GM12878 (cell line): ENCODE data around the gene MAPT. TPM values are rescaled to one million over a fixed set of nuclear protein-coding genes. Genes with fewer than 3 reads are reported as not detected.

Source experiments
- ATAC-seq: fragments of 200-7000 bp; cut with Tn5 transposase; 3 replicates; pipeline ENCODE4 v1.9.1; 2020; ENCODE audit warnings: mild to moderate bottlenecking, moderate library complexity
- BruUV-seq: library from RNA; stranded (reverse); fragments of 400-500 nt; replicated peaks from 2 replicates; lab custom pipeline; 2021; lab: Mats Ljungman, UMichigan
- CTCF ChIA-PET: fragments of 300-600 bp; sonication (Branson Sonifier 250); formaldehyde crosslinking; extraction: SDS; loops from one replicate; lab custom pipeline; 2021; ENCODE audit warnings: inconsistent platforms; lab: Yijun Ruan, JAX
- POLR2A ChIA-PET: fragments of 350-600 bp; formaldehyde crosslinking; extraction: SDS; loops from one replicate; lab custom pipeline; 2021; ENCODE audit warnings: inconsistent platforms; lab: Charles Lee
- RAD21 ChIA-PET: fragments of 300-600 bp; sonication (Branson Sonifier 250); formaldehyde crosslinking; loops from one replicate; lab custom pipeline; 2023; ENCODE audit warnings: antibody characterized with exemption; ENCODE audit not compliant: unreplicated experiment; lab: Charles Lee
- SMC1A ChIA-PET: fragments of 300-600 bp; sonication (Branson Sonifier 250); formaldehyde crosslinking; loops from one replicate; lab custom pipeline; 2023; ENCODE audit not compliant: unreplicated experiment, uncharacterized antibody; lab: Charles Lee
- DNase-seq: peaks from one replicate; pipeline ENCODE4 v3.0.0-alpha.2; 2011; ENCODE audit warnings: low read depth, low spot score
- FAIRE-seq: peaks from 3 replicates; lab custom pipeline; 2011; peaks lifted over from hg19 to GRCh38; lab: Jason Lieb, UNC
- H2AFZ ChIP-seq: 2 replicates; pipeline ENCODE4 v1.6.0; 2011; ENCODE audit warnings: low read depth, low read length, control low read depth; ENCODE audit not compliant: control insufficient read depth
- H3K27ac ChIP-seq: 2 replicates; pipeline ENCODE4 v1.5.1; 2011; ENCODE audit warnings: control low read depth; ENCODE audit not compliant: control insufficient read depth, insufficient read depth
- H3K27me3 ChIP-seq, 2 experiments: replicated peaks in 1 of 2; 2 replicates each; pipeline versions ENCODE4 v1.6.0 to v1.6.1; 2011; ENCODE audit warnings: low read length in 1 of 2; ENCODE audit not compliant: control insufficient read depth in 2 of 2, insufficient read depth in 2 of 2
- H3K36me3 ChIP-seq, 2 experiments: 2 replicates each; pipeline ENCODE4 v1.5.1; 2011; ENCODE audit warnings: low read length in 1 of 2; ENCODE audit not compliant: control insufficient read depth in 2 of 2, insufficient read depth in 2 of 2
- H3K4me1 ChIP-seq: 2 replicates; pipeline ENCODE4 v1.6.1; 2011; ENCODE audit warnings: mild to moderate bottlenecking, low read length, moderate library complexity, mixed read lengths; ENCODE audit not compliant: control insufficient read depth, insufficient read depth
- H3K4me2 ChIP-seq: 2 replicates; pipeline ENCODE4 v1.6.0; 2011; ENCODE audit warnings: control low read depth; ENCODE audit not compliant: control insufficient read depth, insufficient read depth
- H3K4me3 ChIP-seq: fragments of 200-600 bp; sonication (generic); 2 replicates; pipeline ENCODE4 v1.5.1; 2016
- H3K79me2 ChIP-seq: 2 replicates; pipeline ENCODE4 v1.6.0; 2011; ENCODE audit warnings: low read length; ENCODE audit not compliant: control insufficient read depth, insufficient read depth
- H3K9ac ChIP-seq: 2 replicates; pipeline ENCODE4 v1.8.0; 2011; ENCODE audit warnings: low read length, control low read depth, mixed read lengths; ENCODE audit not compliant: control insufficient read depth, insufficient read depth
- H3K9me3 ChIP-seq: replicated peaks from 3 replicates; pipeline ENCODE4 v1.5.1; 2011; ENCODE audit warnings: mild to moderate bottlenecking, low read length; ENCODE audit not compliant: control insufficient read depth, insufficient read depth
- H4K20me1 ChIP-seq: 2 replicates; pipeline ENCODE4 v1.6.0; 2011; ENCODE audit not compliant: control insufficient read depth, insufficient read depth
- CBX5 ChIP-seq: sonication (generic); IDR thresholded peaks from 2 replicates; pipeline ENCODE4 v1.6.1; 2016; ENCODE audit warnings: low read depth, moderate library complexity, mild to moderate bottlenecking, inconsistent platforms
- MEF2A ChIP-seq: IDR thresholded peaks from 2 replicates; pipeline ENCODE4 v1.6.1; 2011; ENCODE audit warnings: low read depth, mild to moderate bottlenecking, low read length, moderate library complexity; ENCODE audit not compliant: insufficient read depth
- NBN ChIP-seq: fragments of 450-650 bp; IDR thresholded peaks from 2 replicates; pipeline ENCODE4 v1.6.1; 2016
- ZBTB40 ChIP-seq: fragments of 450-650 bp; IDR thresholded peaks from 2 replicates; pipeline ENCODE4 v1.6.1; 2016; ENCODE audit warnings: mild to moderate bottlenecking, moderate library complexity, borderline replicate concordance
- ZZZ3 ChIP-seq: IDR thresholded peaks from 2 replicates; pipeline ENCODE4 v1.6.1; 2011; ENCODE audit warnings: low read depth; ENCODE audit not compliant: control insufficient read depth, insufficient read length
- WGBS: methylation state at CpG from one replicate; pipeline ENCODE4 v1.1.6; 2016; ENCODE audit warnings: low lambda C conversion rate; ENCODE audit not compliant: insufficient replicate concordance, insufficient coverage; ENCODE audit errors: missing lambda C conversion rate; 5-methylcytosine and 5-hydroxymethylcytosine counted together
- in situ Hi-C: fragments of 300-500 bp; cut with MboI; formaldehyde crosslinking; loops from 9 replicates; pipeline ENCODE4 v1.14.3; 2018; ENCODE audit warnings: mixed read lengths
- intact Hi-C: fragments of 100-400 bp; cut with micrococcal nuclease; formaldehyde crosslinking; loops from one replicate; pipeline ENCODE4 v1.14.2; 2022; ENCODE audit not compliant: unreplicated experiment
- polyA plus RNA-seq, 11 experiments: library from polyadenylated mRNA; depleted of rRNA in 4 of 11; unstranded in 6 of 11; stranded (reverse) in 5 of 11; fragments of >200 nt; fragmentation: Nextera tagmentation in 4 of 11; fragmentation: Illumina TruSeq in 1 of 11; extraction: Ambion mirVana in 4 of 11; extraction: Trizol in 1 of 11; gene quantifications; 1 replicate in 1 of 11; 2 replicates in 10 of 11; pipeline versions ENCODE4 v1.2.1 to v1.2.3, GENCODE V29; 2011 to 2016; ENCODE audit warnings: inconsistent platforms in 2 of 11, missing spikeins in 2 of 11, low read depth in 1 of 11
- total RNA-seq, 4 experiments: library from RNA; depleted of rRNA in 3 of 4; stranded (reverse); fragments of >200 nt in 3 of 4; fragmentation: Illumina TruSeq in 1 of 4; extraction: Trizol in 1 of 4; gene quantifications; 2 replicates each; pipeline versions ENCODE4 v1.2.1 to v1.2.3, GENCODE V29; 2013 to 2021
- TF ChIP-seq, protein P1 (sequence below): fragments of 450-650 bp; IDR thresholded peaks from 2 replicates; pipeline ENCODE4 v1.6.1; 2017; ENCODE audit warnings: mild to moderate bottlenecking, moderate library complexity
- TF ChIP-seq, protein P2 (sequence below): IDR thresholded peaks from 2 replicates; pipeline ENCODE4 v1.6.1; 2011; ENCODE audit warnings: low read depth, low read length, improper control_type of control experiment, borderline replicate concordance
- TF ChIP-seq, protein P3 (sequence below): fragments of 450-650 bp; formaldehyde crosslinking; IDR thresholded peaks from 2 replicates; pipeline ENCODE4 v1.5.0; 2022; ENCODE audit warnings: mild to moderate bottlenecking, missing genetic modification characterization

Gene MAPT
- total and polyA plus RNA-seq, 10 of the 15 experiments (the other 5 are each of a cell fraction or from before 2014, with no cell fraction given) = under 0.01 to 0.05 (median 0.03) TPM; not detected in 7

DNA sequence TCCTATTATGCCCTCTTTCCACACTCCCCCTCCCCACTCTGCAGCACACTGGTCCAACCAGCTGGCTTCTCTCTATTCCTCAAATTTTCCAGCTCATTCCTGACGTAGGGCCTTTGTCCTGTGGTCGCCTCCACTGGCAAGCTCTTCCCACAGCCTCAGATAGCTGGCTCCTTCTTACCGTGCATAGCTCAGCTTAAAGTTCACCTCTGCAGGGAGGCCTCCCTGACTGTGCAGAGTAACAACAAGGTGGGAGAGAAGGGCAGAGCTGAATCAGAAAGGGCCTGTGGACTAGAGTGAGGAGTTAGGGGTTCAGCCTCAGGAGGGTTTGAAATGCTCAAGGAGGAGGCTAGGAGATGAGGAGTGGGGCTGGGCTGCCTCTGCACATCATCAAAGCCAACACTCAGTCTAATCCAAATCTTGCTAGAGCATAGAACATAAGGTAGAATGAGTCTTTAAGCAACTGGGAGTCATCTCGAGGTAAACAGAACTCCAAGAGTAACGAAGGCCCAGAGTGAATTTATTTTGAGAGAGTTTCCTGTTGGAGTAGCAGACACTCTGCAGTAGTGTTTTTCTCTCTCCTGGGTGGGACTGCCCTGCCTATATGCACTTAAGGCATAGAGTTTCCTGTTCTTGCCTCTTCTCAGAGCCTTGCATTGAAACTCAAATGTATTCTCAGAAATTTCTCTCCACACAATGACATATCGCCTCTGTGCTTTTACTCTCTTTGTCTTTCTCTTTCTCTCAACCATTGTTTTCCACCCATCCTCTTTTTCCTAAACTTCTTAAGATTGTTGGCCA is 30.3 kb upstream of the MAPT start:
- H4K20me1 ChIP-seq = no peaks in the 10 kb centered on the region; the same call in 1 of the 2 replicates
- no peak overlapping the region for H3K4me2 ChIP-seq
- ChIA-PET RAD21 (no interaction called here), POLR2A (no interaction called here), SMC1A (no interaction called here), CTCF (no interaction called here)
- in situ Hi-C loops (no loop called here), intact Hi-C loops (no loop called here)
- ATAC-seq (no peak), FAIRE-seq (no peak), DNase-seq (no peak)
- no peaks in the 10 kb centered on the region for H3K36me3 ChIP-seq
- H3K79me2 ChIP-seq = no peaks in the 10 kb centered on the region
- no peaks in the 10 kb centered on the region for H3K4me1 ChIP-seq
- no TSS peak for BruUV-seq
- no peak overlapping the region for H2AFZ ChIP-seq
- H3K9me3 ChIP-seq = no peaks in the 10 kb centered on the region; the same call in 2 of the 3 replicates
- WGBS = 13% methylated on average over 6 of the region's 6 CpGs
- peaks cover 0 to 5% of the 10 kb centered on the region in 2 experiments; a peak in 3 of 4 replicates for H3K27me3 ChIP-seq
- H3K9ac ChIP-seq = no peak overlapping the region
- no peak overlapping the region for H3K27ac ChIP-seq
- no peak overlapping the region for H3K4me3 ChIP-seq
- TF ChIP-seq CBX5 (no peak), ZZZ3 (no peak), ZBTB40 (no peak), MEF2A (no peak), NBN (no peak)
- TF ChIP-seq, protein P1, sequence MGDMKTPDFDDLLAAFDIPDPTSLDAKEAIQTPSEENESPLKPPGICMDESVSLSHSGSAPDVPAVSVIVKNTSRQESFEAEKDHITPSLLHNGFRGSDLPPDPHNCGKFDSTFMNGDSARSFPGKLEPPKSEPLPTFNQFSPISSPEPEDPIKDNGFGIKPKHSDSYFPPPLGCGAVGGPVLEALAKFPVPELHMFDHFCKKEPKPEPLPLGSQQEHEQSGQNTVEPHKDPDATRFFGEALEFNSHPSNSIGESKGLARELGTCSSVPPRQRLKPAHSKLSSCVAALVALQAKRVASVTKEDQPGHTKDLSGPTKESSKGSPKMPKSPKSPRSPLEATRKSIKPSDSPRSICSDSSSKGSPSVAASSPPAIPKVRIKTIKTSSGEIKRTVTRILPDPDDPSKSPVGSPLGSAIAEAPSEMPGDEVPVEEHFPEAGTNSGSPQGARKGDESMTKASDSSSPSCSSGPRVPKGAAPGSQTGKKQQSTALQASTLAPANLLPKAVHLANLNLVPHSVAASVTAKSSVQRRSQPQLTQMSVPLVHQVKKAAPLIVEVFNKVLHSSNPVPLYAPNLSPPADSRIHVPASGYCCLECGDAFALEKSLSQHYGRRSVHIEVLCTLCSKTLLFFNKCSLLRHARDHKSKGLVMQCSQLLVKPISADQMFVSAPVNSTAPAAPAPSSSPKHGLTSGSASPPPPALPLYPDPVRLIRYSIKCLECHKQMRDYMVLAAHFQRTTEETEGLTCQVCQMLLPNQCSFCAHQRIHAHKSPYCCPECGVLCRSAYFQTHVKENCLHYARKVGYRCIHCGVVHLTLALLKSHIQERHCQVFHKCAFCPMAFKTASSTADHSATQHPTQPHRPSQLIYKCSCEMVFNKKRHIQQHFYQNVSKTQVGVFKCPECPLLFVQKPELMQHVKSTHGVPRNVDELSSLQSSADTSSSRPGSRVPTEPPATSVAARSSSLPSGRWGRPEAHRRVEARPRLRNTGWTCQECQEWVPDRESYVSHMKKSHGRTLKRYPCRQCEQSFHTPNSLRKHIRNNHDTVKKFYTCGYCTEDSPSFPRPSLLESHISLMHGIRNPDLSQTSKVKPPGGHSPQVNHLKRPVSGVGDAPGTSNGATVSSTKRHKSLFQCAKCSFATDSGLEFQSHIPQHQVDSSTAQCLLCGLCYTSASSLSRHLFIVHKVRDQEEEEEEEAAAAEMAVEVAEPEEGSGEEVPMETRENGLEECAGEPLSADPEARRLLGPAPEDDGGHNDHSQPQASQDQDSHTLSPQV = no peak
- TF ChIP-seq, protein P2, sequence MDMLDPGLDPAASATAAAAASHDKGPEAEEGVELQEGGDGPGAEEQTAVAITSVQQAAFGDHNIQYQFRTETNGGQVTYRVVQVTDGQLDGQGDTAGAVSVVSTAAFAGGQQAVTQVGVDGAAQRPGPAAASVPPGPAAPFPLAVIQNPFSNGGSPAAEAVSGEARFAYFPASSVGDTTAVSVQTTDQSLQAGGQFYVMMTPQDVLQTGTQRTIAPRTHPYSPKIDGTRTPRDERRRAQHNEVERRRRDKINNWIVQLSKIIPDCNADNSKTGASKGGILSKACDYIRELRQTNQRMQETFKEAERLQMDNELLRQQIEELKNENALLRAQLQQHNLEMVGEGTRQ = no peak
- TF ChIP-seq, protein P3, sequence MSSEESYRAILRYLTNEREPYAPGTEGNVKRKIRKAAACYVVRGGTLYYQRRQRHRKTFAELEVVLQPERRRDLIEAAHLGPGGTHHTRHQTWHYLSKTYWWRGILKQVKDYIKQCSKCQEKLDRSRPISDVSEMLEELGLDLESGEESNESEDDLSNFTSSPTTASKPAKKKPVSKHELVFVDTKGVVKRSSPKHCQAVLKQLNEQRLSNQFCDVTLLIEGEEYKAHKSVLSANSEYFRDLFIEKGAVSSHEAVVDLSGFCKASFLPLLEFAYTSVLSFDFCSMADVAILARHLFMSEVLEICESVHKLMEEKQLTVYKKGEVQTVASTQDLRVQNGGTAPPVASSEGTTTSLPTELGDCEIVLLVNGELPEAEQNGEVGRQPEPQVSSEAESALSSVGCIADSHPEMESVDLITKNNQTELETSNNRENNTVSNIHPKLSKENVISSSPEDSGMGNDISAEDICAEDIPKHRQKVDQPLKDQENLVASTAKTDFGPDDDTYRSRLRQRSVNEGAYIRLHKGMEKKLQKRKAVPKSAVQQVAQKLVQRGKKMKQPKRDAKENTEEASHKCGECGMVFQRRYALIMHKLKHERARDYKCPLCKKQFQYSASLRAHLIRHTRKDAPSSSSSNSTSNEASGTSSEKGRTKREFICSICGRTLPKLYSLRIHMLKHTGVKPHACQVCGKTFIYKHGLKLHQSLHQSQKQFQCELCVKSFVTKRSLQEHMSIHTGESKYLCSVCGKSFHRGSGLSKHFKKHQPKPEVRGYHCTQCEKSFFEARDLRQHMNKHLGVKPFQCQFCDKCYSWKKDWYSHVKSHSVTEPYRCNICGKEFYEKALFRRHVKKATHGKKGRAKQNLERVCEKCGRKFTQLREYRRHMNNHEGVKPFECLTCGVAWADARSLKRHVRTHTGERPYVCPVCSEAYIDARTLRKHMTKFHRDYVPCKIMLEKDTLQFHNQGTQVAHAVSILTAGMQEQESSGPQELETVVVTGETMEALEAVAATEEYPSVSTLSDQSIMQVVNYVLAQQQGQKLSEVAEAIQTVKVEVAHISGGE (CRISPR knock-in tag) = no peak
